ENCODE results near the gene HOXB1. TPM values are rescaled to one million over a fixed set of nuclear protein-coding genes. Genes with fewer than 3 reads are reported as not detected.

Gene HOXB1
- total and polyA plus RNA-seq, 2 donors (not counting 3 experiments of a cell fraction or from before 2014, with no cell fraction given), result not detected

DNA sequence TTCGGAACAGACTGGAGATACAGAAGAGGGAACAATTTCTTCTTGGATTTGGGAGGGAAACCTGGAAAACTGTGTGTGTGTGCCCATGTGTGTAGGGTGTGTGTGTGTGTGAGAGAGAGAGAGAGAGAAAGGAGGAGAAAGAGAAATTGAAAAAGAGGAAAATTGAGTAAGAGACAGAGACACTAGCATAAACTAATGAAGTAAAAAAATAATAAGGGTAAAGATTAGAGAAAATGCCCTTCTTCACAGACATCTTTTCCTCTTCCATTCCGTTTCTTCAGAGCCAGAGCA, 28.0 kb upstream of the HOXB1 start:
- no peak for FAIRE-seq
- no peak overlapping the region for H3K9ac ChIP-seq (replicated peaks; ENCODE audit: extremely low read depth, insufficient read depth, low read length)

More for the DNA sequence above, 28.0 kb upstream of the HOXB1 start:
- H3K4me1 ChIP-seq (ENCODE audit: control insufficient read depth, extremely low read depth, insufficient read depth, low read length), result peaks cover 34% of the 10 kb centered on the region
- no TSS peak for BruUV-seq (replicated peaks)
- intact Hi-C loops (cut with micrococcal nuclease), result no loop called here
- dilution Hi-C loops (cut with MboI; ENCODE audit: extremely low pct_ligation_motif_present, low sequenced_read_pairs), result no loop called here
- no peaks in the 10 kb centered on the region for H3K27me3 ChIP-seq (ENCODE audit: control insufficient read depth in 2 of 2, insufficient read depth in 2 of 2, low read length in 2 of 2)
- peaks cover 0 to 5% of the 10 kb centered on the region in 2 experiments for H3K36me3 ChIP-seq (ENCODE audit: control insufficient read depth in 2 of 2, extremely low read depth in 1 of 2, insufficient read depth in 2 of 2, low read length in 2 of 2)
- no peaks in the 10 kb centered on the region for H3K9me1 ChIP-seq (replicated peaks; ENCODE audit: control insufficient read depth, extremely low read depth, insufficient read depth, low read length)
- no peak overlapping the region for H3K27ac ChIP-seq (ENCODE audit: insufficient read depth, low read depth, low read length)
- H3K4me2 ChIP-seq (ENCODE audit: insufficient read depth, low read length), result no peak overlapping the region
- no peak overlapping the region for H2AFZ ChIP-seq (ENCODE audit: low read depth, low read length)
- H3K9me3 ChIP-seq (replicated peaks; ENCODE audit: control insufficient read depth, insufficient read depth, low read length), result no peaks in the 10 kb centered on the region
- no peaks in the 10 kb centered on the region for H4K20me1 ChIP-seq (replicated peaks; ENCODE audit: control insufficient read depth, extremely low read depth, insufficient read depth, low read length)
- DNase-seq (ENCODE audit: low read depth, low spot score), result no peak
- H3K4me3 ChIP-seq (replicated peaks in 1 of 3; ENCODE audit: insufficient read depth in 1 of 3, low read depth in 1 of 3, low read length in 3 of 3), result no peak overlapping the region
- peaks cover 69% of the 10 kb centered on the region for H3K79me2 ChIP-seq (ENCODE audit: control insufficient read depth, insufficient read depth, low read length)
- CTCF ChIA-PET, result interaction anchor here (1.2 kb wide), 1 partner anchor 11 kb away, joined by 4 read pairs; no protein-coding TSS in a partner anchor
- POLR2A ChIA-PET, result no interaction called here
- TF ChIP-seq MYC (IDR thresholded peaks at IDR 0.05; ENCODE audit: low read depth, low read length) (no peak), FOS (IDR thresholded peaks at IDR 0.05; ENCODE audit: borderline replicate concordance, insufficient read depth, low read length) (no peak), EZH2 (IDR thresholded peaks at IDR 0.05; ENCODE audit: borderline replicate concordance, low read depth, low read length, severe bottlenecking) (no peak), GATA2 (IDR thresholded peaks at IDR 0.05; ENCODE audit: insufficient read depth, insufficient read length, low read depth, low read length) (no peak), JUN (IDR thresholded peaks at IDR 0.05; ENCODE audit: borderline replicate concordance, insufficient read depth, insufficient read length, low read depth) (no peak), POLR2AphosphoS5 (IDR thresholded peaks at IDR 0.05; ENCODE audit: insufficient read depth, low read depth, low read length) (no peak), POLR2A (IDR thresholded peaks at IDR 0.05; ENCODE audit: low read depth, low read length) (no peak)
- TF ChIP-seq, protein P1, sequence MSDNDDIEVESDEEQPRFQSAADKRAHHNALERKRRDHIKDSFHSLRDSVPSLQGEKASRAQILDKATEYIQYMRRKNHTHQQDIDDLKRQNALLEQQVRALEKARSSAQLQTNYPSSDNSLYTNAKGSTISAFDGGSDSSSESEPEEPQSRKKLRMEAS (IDR thresholded peaks at IDR 0.05; ENCODE audit: insufficient read depth, insufficient read length), result no peak
- TF ChIP-seq, protein P2, sequence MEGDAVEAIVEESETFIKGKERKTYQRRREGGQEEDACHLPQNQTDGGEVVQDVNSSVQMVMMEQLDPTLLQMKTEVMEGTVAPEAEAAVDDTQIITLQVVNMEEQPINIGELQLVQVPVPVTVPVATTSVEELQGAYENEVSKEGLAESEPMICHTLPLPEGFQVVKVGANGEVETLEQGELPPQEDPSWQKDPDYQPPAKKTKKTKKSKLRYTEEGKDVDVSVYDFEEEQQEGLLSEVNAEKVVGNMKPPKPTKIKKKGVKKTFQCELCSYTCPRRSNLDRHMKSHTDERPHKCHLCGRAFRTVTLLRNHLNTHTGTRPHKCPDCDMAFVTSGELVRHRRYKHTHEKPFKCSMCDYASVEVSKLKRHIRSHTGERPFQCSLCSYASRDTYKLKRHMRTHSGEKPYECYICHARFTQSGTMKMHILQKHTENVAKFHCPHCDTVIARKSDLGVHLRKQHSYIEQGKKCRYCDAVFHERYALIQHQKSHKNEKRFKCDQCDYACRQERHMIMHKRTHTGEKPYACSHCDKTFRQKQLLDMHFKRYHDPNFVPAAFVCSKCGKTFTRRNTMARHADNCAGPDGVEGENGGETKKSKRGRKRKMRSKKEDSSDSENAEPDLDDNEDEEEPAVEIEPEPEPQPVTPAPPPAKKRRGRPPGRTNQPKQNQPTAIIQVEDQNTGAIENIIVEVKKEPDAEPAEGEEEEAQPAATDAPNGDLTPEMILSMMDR (IDR thresholded peaks at IDR 0.05; ENCODE audit: extremely low read depth in 1 of 2, insufficient read depth in 1 of 2, low read depth in 1 of 2, low read length in 2 of 2), result no peak
